ENCODE data around the gene MMP11. TPM values are rescaled to one million over a fixed set of nuclear protein-coding genes. Genes with fewer than 3 reads are reported as not detected.

MMP11 gene
- total and polyA plus RNA-seq, 4 donors, result 0.33 to 33.7 (median 0.61) TPM

DNA sequence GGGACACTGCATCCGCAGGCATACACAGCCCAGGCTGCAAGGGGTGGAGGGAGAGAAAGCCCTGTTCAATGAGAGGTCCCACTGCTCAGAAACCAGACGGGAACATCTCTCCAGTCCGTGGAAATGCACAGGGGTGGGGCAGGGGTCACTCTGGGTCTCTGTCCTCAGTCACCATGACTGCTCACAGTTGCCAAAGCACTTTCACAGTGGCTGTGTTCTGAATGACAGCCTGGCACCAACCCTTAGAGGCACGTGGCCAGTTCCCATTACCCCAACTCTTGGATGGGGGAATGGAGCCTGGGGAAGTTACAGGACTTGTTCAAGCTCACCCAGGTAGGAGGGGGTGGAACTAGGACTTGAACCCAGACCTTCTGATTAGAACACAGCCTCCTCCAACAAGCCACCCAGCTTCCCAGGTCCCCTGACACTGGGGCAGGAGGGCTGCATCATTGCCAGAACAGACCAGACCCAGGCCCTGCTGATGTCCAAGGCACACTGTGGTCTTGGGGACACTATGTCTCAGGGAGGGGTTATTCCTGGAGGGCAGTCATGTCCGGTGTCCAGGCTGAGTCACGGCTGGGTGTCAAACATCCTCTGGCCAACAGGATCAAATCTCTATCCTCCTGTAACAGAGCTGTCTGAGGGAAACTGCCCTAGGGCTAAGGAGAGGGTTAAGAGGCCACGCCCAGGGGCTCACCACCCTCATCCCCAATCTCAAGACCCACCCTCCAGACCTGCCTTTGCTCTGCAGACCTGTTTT lies 30.0 kb upstream of the MMP11 start:
- Histone ChIP-seq H3K27ac (ENCODE audit: low read depth in 1 of 2, low read length in 2 of 2) (no peak overlapping the region), H3K27me3 (ENCODE audit: control insufficient read depth in 4 of 4, insufficient read depth in 4 of 4, low read length in 3 of 4) (no peaks in the 10 kb centered on the region), H3K4me1 (ENCODE audit: control insufficient read depth in 4 of 4, insufficient read depth in 4 of 4, low read length in 3 of 4) (no peaks in the 10 kb centered on the region), H3K9ac (ENCODE audit: low read depth in 1 of 2, low read length in 2 of 2) (no peak overlapping the region), H3K4me3 (ENCODE audit: low read depth in 1 of 3, low read length in 3 of 3) (no peak overlapping the region), H3K36me3 (ENCODE audit: control insufficient read depth in 4 of 4, insufficient read depth in 3 of 4, low read depth in 1 of 4, low read length in 3 of 4) (peaks cover 5 to 26% (median 8%) of the 10 kb centered on the region in 4 donors), H3K9me3 (ENCODE audit: control insufficient read depth in 4 of 4, low read length in 3 of 4) (no peaks in the 10 kb centered on the region)
- WGBS, result 79% methylated on average over 7 of the region's 7 CpGs
- DNase-seq (ENCODE audit: low spot score), result no peak
- TF ChIP-seq NR2F2 (IDR thresholded peaks at IDR 0.05) (no peak), GABPA (IDR thresholded peaks at IDR 0.05 in 1 of 2, conservative IDR thresholded peaks at IDR 0.05 in 1 of 2) (no peak)

DNA sequence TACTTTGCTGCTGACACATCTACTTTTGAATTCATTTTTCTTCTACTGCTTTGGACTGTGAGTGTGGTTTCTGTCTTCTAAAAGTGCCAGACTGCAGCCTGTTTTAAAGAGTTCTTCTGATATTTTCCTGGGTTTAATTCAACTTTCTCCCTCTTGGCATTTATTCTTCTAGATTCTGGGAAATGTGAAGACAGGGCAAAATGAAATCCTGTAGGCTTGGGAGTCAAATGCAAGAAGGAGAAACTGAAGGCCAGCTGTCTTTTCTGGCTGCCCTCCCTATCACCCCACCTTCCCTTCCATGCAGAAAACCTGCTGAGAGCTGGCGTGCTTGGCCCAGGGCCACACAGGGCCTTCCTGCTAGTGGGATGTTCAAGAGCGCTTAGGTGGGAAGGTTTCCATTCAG lies 29.3 kb upstream of the MMP11 start:
- TF ChIP-seq, protein P1, sequence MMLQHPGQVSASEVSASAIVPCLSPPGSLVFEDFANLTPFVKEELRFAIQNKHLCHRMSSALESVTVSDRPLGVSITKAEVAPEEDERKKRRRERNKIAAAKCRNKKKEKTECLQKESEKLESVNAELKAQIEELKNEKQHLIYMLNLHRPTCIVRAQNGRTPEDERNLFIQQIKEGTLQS (IDR thresholded peaks at IDR 0.05), result no peak
- TF ChIP-seq, protein P2, sequence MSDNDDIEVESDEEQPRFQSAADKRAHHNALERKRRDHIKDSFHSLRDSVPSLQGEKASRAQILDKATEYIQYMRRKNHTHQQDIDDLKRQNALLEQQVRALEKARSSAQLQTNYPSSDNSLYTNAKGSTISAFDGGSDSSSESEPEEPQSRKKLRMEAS (IDR thresholded peaks at IDR 0.05), result no peak
- TF ChIP-seq RXRA (IDR thresholded peaks at IDR 0.05), result no peak
- no peak for TF ChIP-seq EGR1 (IDR thresholded peaks at IDR 0.05; ENCODE audit: low read depth in 2 of 2)
- no peak for TF ChIP-seq YY1 (IDR thresholded peaks at IDR 0.05)
- TF ChIP-seq, protein P3, sequence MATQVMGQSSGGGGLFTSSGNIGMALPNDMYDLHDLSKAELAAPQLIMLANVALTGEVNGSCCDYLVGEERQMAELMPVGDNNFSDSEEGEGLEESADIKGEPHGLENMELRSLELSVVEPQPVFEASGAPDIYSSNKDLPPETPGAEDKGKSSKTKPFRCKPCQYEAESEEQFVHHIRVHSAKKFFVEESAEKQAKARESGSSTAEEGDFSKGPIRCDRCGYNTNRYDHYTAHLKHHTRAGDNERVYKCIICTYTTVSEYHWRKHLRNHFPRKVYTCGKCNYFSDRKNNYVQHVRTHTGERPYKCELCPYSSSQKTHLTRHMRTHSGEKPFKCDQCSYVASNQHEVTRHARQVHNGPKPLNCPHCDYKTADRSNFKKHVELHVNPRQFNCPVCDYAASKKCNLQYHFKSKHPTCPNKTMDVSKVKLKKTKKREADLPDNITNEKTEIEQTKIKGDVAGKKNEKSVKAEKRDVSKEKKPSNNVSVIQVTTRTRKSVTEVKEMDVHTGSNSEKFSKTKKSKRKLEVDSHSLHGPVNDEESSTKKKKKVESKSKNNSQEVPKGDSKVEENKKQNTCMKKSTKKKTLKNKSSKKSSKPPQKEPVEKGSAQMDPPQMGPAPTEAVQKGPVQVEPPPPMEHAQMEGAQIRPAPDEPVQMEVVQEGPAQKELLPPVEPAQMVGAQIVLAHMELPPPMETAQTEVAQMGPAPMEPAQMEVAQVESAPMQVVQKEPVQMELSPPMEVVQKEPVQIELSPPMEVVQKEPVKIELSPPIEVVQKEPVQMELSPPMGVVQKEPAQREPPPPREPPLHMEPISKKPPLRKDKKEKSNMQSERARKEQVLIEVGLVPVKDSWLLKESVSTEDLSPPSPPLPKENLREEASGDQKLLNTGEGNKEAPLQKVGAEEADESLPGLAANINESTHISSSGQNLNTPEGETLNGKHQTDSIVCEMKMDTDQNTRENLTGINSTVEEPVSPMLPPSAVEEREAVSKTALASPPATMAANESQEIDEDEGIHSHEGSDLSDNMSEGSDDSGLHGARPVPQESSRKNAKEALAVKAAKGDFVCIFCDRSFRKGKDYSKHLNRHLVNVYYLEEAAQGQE (IDR thresholded peaks at IDR 0.05), result no peak
- TF ChIP-seq HNF4G (IDR thresholded peaks at IDR 0.05), result no peak
- no peak for TF ChIP-seq RAD21 (IDR thresholded peaks at IDR 0.05)
- TF ChIP-seq FOXA2 (IDR thresholded peaks at IDR 0.05), result no peak
- TF ChIP-seq, protein P4, sequence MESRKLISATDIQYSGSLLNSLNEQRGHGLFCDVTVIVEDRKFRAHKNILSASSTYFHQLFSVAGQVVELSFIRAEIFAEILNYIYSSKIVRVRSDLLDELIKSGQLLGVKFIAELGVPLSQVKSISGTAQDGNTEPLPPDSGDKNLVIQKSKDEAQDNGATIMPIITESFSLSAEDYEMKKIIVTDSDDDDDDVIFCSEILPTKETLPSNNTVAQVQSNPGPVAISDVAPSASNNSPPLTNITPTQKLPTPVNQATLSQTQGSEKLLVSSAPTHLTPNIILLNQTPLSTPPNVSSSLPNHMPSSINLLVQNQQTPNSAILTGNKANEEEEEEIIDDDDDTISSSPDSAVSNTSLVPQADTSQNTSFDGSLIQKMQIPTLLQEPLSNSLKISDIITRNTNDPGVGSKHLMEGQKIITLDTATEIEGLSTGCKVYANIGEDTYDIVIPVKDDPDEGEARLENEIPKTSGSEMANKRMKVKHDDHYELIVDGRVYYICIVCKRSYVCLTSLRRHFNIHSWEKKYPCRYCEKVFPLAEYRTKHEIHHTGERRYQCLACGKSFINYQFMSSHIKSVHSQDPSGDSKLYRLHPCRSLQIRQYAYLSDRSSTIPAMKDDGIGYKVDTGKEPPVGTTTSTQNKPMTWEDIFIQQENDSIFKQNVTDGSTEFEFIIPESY (IDR thresholded peaks at IDR 0.05), result no peak
- no peak for TF ChIP-seq FOXA1 (IDR thresholded peaks at IDR 0.05)
- no peak for TF ChIP-seq TAF1 (conservative IDR thresholded peaks at IDR 0.05)
- TF ChIP-seq GABPA (IDR thresholded peaks at IDR 0.05 in 1 of 2, conservative IDR thresholded peaks at IDR 0.05 in 1 of 2), result no peak
- TF ChIP-seq HNF4A (conservative IDR thresholded peaks at IDR 0.05), result no peak
- no peak for TF ChIP-seq NR2F2 (IDR thresholded peaks at IDR 0.05)
- TF ChIP-seq, protein P5, sequence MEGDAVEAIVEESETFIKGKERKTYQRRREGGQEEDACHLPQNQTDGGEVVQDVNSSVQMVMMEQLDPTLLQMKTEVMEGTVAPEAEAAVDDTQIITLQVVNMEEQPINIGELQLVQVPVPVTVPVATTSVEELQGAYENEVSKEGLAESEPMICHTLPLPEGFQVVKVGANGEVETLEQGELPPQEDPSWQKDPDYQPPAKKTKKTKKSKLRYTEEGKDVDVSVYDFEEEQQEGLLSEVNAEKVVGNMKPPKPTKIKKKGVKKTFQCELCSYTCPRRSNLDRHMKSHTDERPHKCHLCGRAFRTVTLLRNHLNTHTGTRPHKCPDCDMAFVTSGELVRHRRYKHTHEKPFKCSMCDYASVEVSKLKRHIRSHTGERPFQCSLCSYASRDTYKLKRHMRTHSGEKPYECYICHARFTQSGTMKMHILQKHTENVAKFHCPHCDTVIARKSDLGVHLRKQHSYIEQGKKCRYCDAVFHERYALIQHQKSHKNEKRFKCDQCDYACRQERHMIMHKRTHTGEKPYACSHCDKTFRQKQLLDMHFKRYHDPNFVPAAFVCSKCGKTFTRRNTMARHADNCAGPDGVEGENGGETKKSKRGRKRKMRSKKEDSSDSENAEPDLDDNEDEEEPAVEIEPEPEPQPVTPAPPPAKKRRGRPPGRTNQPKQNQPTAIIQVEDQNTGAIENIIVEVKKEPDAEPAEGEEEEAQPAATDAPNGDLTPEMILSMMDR (IDR thresholded peaks at IDR 0.05; ENCODE audit: low read depth, low read length, missing input control), result no peak
- TF ChIP-seq JUND (IDR thresholded peaks at IDR 0.05), result no peak
- H3K4me3 ChIP-seq (ENCODE audit: low read depth in 1 of 3, low read length in 3 of 3), result no peak overlapping the region
- H3K9me3 ChIP-seq (ENCODE audit: control insufficient read depth in 4 of 4, low read length in 3 of 4), result no peaks in the 10 kb centered on the region
- 66% methylated on average over 2 of the region's 2 CpGs for WGBS
- H3K27ac ChIP-seq (ENCODE audit: low read depth in 1 of 2, low read length in 2 of 2), result no peak overlapping the region
- H3K4me1 ChIP-seq (ENCODE audit: control insufficient read depth in 4 of 4, insufficient read depth in 4 of 4, low read length in 3 of 4), result no peaks in the 10 kb centered on the region
- H3K9ac ChIP-seq (ENCODE audit: low read depth in 1 of 2, low read length in 2 of 2), result no peak overlapping the region
- peaks cover 5 to 26% (median 7%) of the 10 kb centered on the region in 4 donors for H3K36me3 ChIP-seq (ENCODE audit: control insufficient read depth in 4 of 4, insufficient read depth in 3 of 4, low read depth in 1 of 4, low read length in 3 of 4)
- DNase-seq (ENCODE audit: low spot score), result no peak
- no peaks in the 10 kb centered on the region for H3K27me3 ChIP-seq (ENCODE audit: control insufficient read depth in 4 of 4, insufficient read depth in 4 of 4, low read length in 3 of 4)

Measured in liver (tissue), 9 donors.